Prostate gland (tissue), 2 donors: ENCODE results near the gene PALLD.

ENCODE experiments used
- CTCF ChIP-seq, 4 experiments: fragments of 200-600 bp in 2 of 4; fragments of 450-650 bp in 2 of 4; sonication (generic) in 2 of 4; IDR thresholded peaks; 1 replicate in 3 of 4; 2 replicates in 1 of 4; pipeline ENCODE4 v1.5.1; 2016 to 2019; ENCODE audit warnings: antibody characterized with exemption in 4 of 4, mild to moderate bottlenecking in 2 of 4, moderate library complexity in 2 of 4
- POLR2A ChIP-seq: fragments of 450-650 bp; IDR thresholded peaks from one replicate; pipeline ENCODE4 v1.6.1; 2016; ENCODE audit warnings: antibody characterized with exemption, mild to moderate bottlenecking

GRCh38 chr4:168688584-168688983 lies 191.7 kb downstream of the PALLD start:
- TF ChIP-seq CTCF (IDR thresholded peaks at IDR 0.05), result no peak
- TF ChIP-seq POLR2A, result no peak
